HepG2 (cell line): ENCODE data around the gene EPG5.

Experiments used
- ATF1 ChIP-seq: IDR thresholded peaks from 2 replicates; pipeline ENCODE4 v1.6.1; 2016; ENCODE audit warnings: mild to moderate bottlenecking, control low read depth
- CTCF ChIP-seq: sonication (generic); formaldehyde crosslinking; IDR thresholded peaks from 2 replicates; pipeline ENCODE4 v1.5.0; 2020; ENCODE audit warnings: mild to moderate bottlenecking, missing genetic modification reagents, moderate library complexity
- EZH2 ChIP-seq: conservative IDR thresholded peaks from 2 replicates; pipeline ENCODE4 v1.6.1; 2012; ENCODE audit warnings: mild to moderate bottlenecking, low read depth, low read length, moderate library complexity
- NFRKB ChIP-seq: fragments of 450-650 bp; IDR thresholded peaks from 2 replicates; pipeline ENCODE4 v1.6.1; 2017
- ZBTB21 ChIP-seq: sonication (generic); formaldehyde crosslinking; IDR thresholded peaks from 2 replicates; pipeline ENCODE4 v1.4.0; 2020; ENCODE audit warnings: missing genetic modification reagents
- ZBTB37 ChIP-seq: sonication (generic); formaldehyde crosslinking; IDR thresholded peaks from 2 replicates; pipeline ENCODE4 v1.4.0; 2020; ENCODE audit warnings: mild to moderate bottlenecking, missing genetic modification reagents
- ZNF230 ChIP-seq: sonication (generic); formaldehyde crosslinking; IDR thresholded peaks from 2 replicates; pipeline ENCODE4 v1.4.0; 2020; ENCODE audit warnings: mild to moderate bottlenecking, missing genetic modification reagents
- ZNF350 ChIP-seq: sonication (generic); formaldehyde crosslinking; IDR thresholded peaks from 2 replicates; pipeline ENCODE4 v1.4.0; 2020; ENCODE audit warnings: mild to moderate bottlenecking, low read depth, missing genetic modification reagents, borderline replicate concordance

DNA sequence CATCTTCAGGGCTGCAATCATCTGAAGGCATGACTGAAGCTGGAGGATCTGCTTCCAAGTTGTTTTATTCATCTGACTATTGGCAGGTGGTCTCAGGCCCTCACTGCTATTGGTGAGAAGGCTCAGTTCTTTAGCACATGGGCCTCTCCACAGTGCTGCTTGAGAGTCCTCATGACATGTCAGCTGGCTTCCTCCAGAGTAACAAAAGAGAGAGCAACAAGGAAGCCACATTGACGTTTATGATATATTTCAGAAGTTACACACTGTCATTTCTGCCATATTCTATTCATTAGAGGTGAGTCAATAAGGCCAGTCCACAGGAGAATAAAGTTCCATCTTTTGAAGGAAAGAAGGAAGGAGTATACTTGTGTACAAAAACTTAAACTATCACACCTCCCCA lies 149.6 kb downstream of the EPG5 start:
- TF ChIP-seq CTCF (CRISPR knock-in tag) (no peak), ZBTB37 (no peak), ATF1 (CRISPR knock-in tag) (no peak), EZH2 (no peak), NFRKB (no peak), ZNF350 (CRISPR knock-in tag) (no peak), ZNF230 (CRISPR knock-in tag) (no peak), ZBTB21 (CRISPR knock-in tag) (no peak)
